ENCODE results near the gene DCTN3. TPM values are rescaled to one million over a fixed set of nuclear protein-coding genes. Genes with fewer than 3 reads are reported as not detected.
A peak's percentile ranks its signal among the peaks of the same experiment; 100 is the strongest.

The DCTN3 gene
- total and polyA plus RNA-seq, 12 donors = 46.6 to 163 (median 95.3) TPM

GRCh38 chr9:34589636-34590380 lies 30.5 kb downstream of the DCTN3 start, which contains the start of gene CNTFR:
TSS of gene CNTFR (minus strand) at chr9:34589724. CDS start at chr9:34568981, 20,743 bp downstream.
- Histone ChIP-seq H3K27ac (peak within 1 kb of the TSS in 1 of 5 donors; percentile 3), H3K9me3 (replicated peaks in 1 of 3) (no peaks in the 10 kb centered on the region), H3K36me3 (replicated peaks in 1 of 2) (no peaks in the 10 kb centered on the region), H3K4me3 (peak within 1 kb of the TSS in 1 of 4 donors; percentile 57), H3K27me3 (peaks cover 30% of the 10 kb centered on the region), H3K4me1 (replicated peaks in 1 of 2) (peaks cover 0 to 4% of the 10 kb centered on the region in 2 donors)
- 3 to 8% (median 5%) methylated on average over 16 to 103 of the region's 104 CpGs for WGBS, 4 donors
- DNase-seq = no peak
- intact Hi-C loops (cut with DNase I) = loop anchor here (2.0 to 10.0 kb wide), 4 partner anchors 39 to 188 kb away; no protein-coding TSS in a partner anchor
- no peak for TF ChIP-seq CTCF (IDR thresholded peaks at IDR 0.05)
- no peak for TF ChIP-seq POLR2A (IDR thresholded peaks at IDR 0.05)

DNA sequence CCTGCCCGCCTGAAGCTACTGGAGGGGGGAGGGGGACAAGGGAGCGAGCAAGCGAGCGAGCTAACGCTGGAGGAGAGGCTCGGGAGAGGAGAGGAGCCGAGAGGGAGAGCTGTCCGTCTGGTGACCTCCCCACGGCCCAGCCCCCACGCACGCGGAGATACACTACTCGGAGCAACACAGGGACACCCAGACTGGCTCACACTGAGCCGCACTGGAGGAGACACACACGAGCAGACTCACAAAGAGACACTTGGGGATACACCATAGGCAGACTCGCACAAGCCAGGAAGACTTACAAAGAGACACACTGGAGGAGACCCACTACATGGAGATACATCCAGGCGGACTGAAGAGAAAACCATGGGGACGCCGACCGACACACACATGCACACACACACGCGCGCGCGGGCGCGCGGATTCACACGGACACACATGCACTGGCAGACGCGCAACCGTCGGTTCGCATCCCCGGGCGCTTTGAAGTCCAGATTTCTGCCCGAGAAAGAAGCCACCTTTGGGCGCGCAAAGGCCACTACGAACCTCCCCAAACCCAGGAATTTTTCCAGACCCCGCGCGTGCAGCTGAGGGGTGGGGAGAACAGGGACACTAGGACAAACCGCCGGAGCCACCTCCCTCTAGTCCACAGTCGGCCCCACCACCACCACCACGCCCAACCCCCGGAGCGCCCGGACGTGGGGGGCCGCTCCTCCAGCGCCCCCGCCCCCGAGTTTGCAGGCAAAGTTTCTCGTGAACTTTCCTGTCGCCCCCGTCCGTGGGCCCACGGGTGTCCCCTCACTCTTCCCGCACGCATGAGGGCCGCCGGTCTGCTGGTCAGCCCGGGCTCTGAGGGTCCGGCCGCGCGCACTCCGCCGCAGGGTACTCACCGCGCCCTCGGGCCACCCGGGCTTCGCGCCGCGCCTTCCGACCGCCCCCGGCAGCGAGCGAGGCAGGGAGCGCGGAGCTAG lies 31.3 kb downstream of the DCTN3 start:
- Histone ChIP-seq H3K27ac (no peak overlapping the region), H3K36me3 (replicated peaks in 1 of 2) (no peaks in the 10 kb centered on the region), H3K4me1 (replicated peaks in 1 of 2) (peaks cover 0 to 4% of the 10 kb centered on the region in 2 donors), H3K27me3 (peaks cover 30% of the 10 kb centered on the region), H3K9me3 (replicated peaks in 1 of 3) (no peaks in the 10 kb centered on the region), H3K4me3 (peak overlapping the region in 1 of 4 donors; percentile 57)
- no peak for DNase-seq
- intact Hi-C loops (cut with DNase I) = no loop called here
- WGBS, 4 donors = 1 to 3% (median 2%) methylated on average over 34 to 86 of the region's 86 CpGs
- no peak for TF ChIP-seq CTCF (IDR thresholded peaks at IDR 0.05)
- no peak for TF ChIP-seq POLR2A (IDR thresholded peaks at IDR 0.05)

DNA sequence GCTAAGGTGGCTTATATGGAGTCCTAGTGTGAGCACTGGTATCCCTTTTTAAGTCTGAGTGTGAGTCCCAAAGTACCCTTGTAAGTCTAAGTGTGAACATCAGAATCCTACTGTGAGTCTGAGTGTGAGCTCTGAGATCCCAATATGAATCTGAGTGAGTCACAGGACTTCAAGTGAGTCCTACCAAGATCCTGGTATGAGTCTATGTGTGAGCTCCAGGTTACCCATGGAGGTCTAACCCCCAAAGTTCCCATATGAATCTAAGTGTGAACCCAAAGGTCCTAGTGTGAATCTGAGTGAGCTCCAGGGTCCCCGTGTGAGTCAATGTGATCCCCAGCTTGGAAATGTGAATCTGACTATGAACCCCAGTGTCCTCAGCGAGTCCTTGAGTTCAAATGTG lies 33.0 kb downstream of the DCTN3 start:
- intact Hi-C loops (cut with DNase I) = no loop called here
- Histone ChIP-seq H3K9me3 (replicated peaks in 1 of 3) (no peaks in the 10 kb centered on the region), H3K27me3 (peaks cover 30% of the 10 kb centered on the region), H3K36me3 (replicated peaks in 1 of 2) (no peaks in the 10 kb centered on the region), H3K27ac (no peak overlapping the region), H3K4me1 (replicated peaks in 1 of 2) (peaks cover 0 to 4% of the 10 kb centered on the region in 2 donors), H3K4me3 (no peak overlapping the region)
- TF ChIP-seq CTCF (IDR thresholded peaks at IDR 0.05) = no peak
- no peak for DNase-seq
- WGBS, 4 donors = 56 to 83% (median 69%) methylated on average over 1 to 2 of the region's 2 CpGs; no CpG with 5 or more reads in 1 of the 4 donors
